GM12865 (cell line): ENCODE measurements around the gene TTF2.

Source experiments
- DNase-seq: peaks from one replicate; pipeline ENCODE4 v3.0.0; 2010; ENCODE audit warnings: low read depth
- H3K4me3 ChIP-seq: 2 replicates; pipeline ENCODE4 v1.5.1; 2011; ENCODE audit warnings: mild to moderate bottlenecking, low read depth, low read length, control low read depth
- CTCF ChIP-seq: IDR thresholded peaks from 2 replicates; pipeline ENCODE4 v1.5.1; 2011; ENCODE audit warnings: low read length, control low read depth, low read depth, inconsistent platforms; ENCODE audit not compliant: insufficient read depth; ENCODE audit errors: missing control alignments

TTF2 gene

GRCh38 chr1:117138561-117138960 is 78.4 kb downstream of the TTF2 start:
- H3K4me3 ChIP-seq: no peak overlapping the region
- no peak for DNase-seq
- no peak for TF ChIP-seq CTCF

GRCh38 chr1:117142200-117142599 is 82.1 kb downstream of the TTF2 start:
- no peak for DNase-seq
- no peak overlapping the region for H3K4me3 ChIP-seq
- TF ChIP-seq CTCF: no peak

GRCh38 chr1:117143172-117143571 is 83.0 kb downstream of the TTF2 start:
- no peak for TF ChIP-seq CTCF
- H3K4me3 ChIP-seq: no peak overlapping the region
- no peak for DNase-seq

- no peak for DNase-seq
- TF ChIP-seq CTCF: no peak
Observed at GRCh38 chr1:117143871-117144270, 83.7 kb downstream of the TTF2 start.

GRCh38 chr1:117146072-117146471 is 85.9 kb downstream of the TTF2 start:
- no peak for TF ChIP-seq CTCF
- DNase-seq: no peak
- no peak overlapping the region for H3K4me3 ChIP-seq

More at GRCh38 chr1:117143871-117144270, 83.7 kb downstream of the TTF2 start:
- H3K4me3 ChIP-seq: no peak overlapping the region

- TF ChIP-seq CTCF: no peak
- H3K4me3 ChIP-seq: no peak overlapping the region
- DNase-seq: no peak
Observed at GRCh38 chr1:117146575-117147340, 86.6 kb downstream of the TTF2 start.

- no peak for DNase-seq
- no peak for TF ChIP-seq CTCF
- no peak overlapping the region for H3K4me3 ChIP-seq
Observed at GRCh38 chr1:117147341-117147831, 87.3 kb downstream of the TTF2 start.
